Activated gamma-delta T cell treated with Interleukin-2 at 50 U/mL for 16 hours (primary cell): ENCODE data around the gene TM7SF2.
"Not testable (repeated sequence)": the region's sequence is repeated elsewhere in the genome, so short reads cannot be mapped to it uniquely, and the experiment has no call there.

Experiments
- DNase-seq: peaks from one replicate; pipeline ENCODE4 v3.0.0-alpha.2; 2020

TM7SF2 gene

DNA sequence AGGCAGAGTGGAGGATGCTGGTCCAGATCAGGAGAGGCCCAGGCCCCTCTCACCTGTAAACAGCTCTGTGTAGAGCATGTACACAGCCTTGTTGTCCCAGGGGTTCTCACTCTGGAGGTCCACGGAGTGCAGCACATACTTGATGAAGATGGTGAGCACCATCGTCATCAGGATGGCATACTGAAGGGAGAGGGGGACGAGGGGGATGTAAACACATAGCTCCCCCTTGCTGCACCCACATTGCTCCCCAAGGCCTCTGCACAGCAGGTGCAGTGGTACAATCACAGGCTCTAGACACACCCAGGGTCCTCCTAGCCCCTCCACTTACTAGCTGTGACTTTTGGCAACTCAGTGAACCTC lies 19.7 kb downstream of the TM7SF2 start:
- no peak for DNase-seq

DNA sequence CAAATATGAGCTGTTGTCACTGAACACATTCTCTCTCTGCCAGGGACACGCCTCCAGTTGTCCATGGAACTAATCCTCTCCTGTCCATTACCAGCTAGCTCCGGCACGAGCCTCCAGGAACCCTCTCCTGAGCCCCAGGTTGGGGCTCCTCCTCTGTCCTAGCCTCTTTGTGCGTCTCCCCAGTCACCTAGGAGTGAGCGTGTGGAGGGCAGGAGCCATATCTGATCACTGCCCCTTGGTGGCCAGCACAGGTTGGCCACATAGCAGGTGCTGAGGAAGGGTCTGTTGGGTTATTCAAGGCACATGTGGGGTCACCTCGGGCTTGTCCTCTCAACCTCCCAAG lies 20.2 kb downstream of the TM7SF2 start:
- DNase-seq: no peak

DNA sequence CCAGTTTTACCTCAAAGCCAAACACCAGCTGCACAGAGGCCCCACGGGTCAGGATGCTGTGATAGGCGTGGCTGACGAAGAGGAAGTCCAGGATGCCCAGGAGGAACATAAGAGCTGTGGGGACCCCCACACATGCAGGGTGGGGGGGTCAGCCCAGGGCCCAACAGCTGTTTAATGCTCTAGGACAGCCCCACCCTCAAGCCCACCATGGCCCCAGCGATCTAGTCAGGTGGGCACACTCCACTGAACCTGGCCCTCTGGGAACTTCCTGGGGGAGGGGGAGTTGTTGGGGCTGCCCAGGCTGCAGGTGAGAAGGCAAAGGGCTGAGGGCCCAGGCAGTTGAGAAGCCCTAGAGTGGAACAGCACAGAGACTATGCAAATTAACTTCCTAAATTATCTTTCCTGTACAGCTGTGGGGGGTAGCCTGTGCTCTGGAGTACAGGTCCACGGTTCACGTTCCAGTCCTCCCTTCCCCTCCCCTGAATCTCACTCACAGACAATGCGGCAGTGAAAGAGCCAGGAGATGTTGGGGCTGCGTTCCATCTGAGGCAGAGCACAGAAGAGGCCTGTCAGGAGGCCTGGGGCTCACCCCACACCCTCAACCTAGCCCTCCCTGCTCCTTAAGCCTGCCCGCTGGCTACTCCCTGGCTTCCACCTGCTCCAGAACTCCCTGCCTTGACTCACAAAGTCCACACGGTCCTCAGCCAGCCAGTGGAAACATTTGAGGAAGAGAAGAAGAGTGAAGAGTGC lies 20.7 kb downstream of the TM7SF2 start:
- no peak for DNase-seq

DNA sequence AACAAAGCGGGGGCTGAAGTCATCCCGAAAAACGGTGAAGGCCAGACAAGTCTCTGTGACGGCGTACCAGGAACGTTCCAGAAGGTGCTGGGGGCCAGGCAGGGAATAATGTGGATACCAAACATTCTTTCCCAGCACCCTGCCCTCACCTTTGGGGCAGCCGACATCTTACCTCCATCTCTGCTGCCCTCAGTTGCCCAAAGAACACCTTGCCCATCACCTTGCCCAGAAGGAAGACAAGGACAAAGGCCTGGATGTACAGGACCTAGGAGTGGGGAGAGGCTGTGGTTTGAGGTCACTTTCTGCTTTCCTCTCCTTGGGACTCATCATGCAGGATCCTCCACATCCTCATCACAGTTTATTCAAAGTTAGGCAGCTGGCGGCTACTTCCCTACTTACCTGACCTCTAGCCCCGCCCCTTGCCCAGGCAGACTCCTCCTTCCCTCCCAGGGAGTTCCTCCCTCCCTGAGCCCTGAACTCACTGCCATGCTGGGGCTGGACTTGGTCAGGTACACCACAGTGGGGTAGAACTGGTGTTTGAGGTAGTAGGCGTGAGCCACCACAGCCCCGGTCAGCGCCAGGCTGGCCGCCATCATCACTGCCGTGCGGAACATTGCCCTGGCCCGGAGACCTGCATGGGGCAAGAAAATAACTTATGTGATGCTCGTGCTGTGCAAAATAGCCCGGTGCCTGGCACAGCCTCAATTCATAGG lies 21.5 kb downstream of the TM7SF2 start:
- no peak for DNase-seq

DNA sequence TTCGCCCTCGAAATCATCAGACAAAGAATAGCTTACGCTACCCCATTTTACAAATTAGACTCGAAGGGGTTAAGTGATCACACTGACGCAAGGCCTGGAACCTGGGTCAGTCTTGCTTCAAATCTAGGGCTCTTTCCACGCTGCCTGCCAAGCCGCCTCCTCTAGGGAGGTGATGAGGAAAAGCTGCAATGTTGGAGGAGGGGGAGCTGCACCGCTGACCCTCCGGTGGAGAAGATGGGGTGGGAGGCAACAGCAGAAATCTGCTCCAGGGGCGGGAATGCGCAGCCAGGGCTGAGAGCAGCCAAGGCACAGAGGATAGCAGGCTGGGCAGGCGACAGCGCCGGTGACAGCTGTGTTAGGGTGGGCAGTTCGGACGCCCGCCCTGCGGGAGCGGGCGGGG lies 22.1 kb downstream of the TM7SF2 start:
- no peak for DNase-seq

DNA sequence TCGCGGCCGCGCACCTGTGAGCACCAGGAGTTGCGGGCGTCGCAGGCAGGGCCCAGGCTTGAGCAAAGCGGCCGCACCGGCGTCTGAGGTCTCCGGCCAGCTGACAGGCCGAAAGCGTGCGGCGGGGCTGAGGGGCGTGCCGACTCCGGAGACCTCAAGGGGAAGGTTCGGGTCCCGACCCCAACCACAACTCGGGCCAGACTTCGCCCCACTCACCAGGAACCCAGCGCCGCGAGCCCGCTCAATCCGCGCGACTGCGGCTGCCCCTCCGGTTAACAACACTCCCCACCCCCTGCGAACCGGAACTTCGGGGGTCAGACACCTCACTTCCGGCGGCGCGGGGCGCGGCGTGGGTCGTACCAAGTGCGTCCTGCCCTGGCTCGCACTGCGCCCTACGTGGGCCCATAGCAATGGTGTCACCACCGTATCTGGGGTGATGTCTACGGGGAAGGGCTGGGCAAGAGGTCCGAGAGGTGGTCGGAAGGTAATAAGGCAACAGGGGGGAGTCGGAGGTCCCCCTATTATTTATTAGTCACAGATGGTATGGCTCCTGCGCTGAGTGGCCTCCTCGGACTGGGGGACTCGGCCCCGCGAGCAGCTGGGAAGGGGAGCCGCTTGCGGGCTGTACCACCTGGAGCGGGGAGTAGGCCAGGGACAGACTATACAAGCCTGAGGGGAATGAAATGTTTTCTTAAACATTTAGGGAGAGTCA lies 22.7 kb downstream of the TM7SF2 start, which contains the start of gene SYVN1:
SYVN1 (minus strand) TSS at position 280 of the 712 bp plus-strand sequence. CDS start 918 bp downstream, outside the sequence.
- DNase-seq: peak; percentile 92

DNA sequence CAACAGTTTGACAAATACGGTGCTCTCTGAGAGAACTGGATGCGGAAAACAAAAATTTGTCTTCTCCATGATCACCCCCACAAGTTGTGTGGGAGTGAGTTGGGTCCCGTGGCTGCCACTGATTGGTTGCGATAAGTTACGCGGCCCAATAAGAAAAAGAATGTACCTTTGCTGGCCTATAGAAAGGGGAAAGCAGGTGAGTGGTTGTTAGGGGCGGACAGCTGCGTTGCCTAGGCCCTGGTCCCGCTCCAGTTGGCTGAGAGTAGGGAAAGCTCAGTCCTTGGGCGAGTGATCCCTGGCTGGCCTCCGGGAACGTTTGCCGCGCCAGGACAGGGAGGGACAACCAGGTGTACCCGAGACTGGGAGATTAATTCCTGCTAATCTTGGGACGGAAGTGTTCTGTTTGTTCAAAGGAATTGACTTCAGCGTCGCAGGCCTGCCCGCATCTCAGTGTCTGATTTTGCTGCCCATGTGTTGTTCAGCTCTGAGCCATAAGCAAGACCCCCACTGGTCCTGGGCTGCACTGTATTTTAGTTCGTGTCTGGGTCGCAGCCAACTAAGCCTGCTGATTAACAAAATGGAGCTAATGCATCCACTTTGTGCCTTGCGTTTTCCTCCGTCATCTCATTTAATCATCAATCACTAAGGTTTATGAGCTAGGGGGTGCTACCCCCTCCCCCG lies 23.4 kb downstream of the TM7SF2 start:
- peak; percentile 80 for DNase-seq

DNA sequence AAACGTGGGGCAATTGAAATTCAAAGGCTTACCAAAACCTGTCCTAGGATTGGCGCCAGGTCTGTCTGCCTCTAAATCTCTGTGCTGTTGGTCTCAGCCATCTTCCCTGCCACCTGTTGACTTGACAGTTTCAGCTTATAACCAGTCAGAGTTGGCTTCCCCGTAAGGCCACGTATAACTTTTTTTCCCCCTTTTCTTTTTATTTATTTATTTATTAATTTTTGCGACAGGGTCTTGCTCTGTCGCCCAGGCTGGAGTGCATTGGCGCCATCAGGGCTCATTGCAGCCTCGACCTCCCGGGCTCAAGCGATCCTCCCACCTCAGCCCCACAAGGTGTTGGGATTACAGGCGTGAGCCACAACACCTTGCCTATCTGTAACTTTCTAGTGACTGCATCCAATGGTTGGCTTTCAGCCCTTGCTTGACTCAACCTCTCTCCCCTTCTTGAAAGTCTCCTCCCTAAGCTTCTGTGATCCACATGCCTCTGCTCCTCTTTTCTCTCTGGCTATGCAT lies 24.0 kb downstream of the TM7SF2 start:
- no peak for DNase-seq

DNA sequence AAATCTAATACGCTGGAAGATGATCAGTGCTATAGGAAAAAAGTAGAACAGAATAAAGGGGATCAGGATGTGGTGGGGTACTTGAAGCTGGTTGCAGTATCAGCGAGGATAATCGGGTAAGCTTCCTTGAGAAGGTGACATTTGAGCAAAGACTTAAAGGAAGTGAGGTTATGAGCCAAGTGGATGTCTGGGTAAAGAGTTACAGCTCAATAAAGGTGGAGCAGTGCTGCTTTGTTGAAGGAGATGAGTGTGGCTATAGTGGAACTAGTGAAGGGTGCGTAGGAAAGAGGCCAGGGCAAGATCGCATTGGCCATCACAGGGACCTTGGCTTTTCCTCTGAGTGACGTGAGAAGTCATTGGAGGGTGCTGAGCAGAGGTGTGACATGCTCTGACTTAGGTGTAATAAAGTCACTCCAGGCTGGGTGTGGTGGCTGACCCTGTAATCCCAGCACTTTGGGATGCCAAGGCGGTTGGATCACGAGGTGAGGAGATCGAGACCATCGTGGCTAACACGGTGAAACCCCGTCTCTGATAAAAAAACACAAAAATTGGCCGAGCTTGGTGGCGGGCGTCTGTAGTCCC lies 24.9 kb downstream of the TM7SF2 start:
- no peak for DNase-seq

DNA sequence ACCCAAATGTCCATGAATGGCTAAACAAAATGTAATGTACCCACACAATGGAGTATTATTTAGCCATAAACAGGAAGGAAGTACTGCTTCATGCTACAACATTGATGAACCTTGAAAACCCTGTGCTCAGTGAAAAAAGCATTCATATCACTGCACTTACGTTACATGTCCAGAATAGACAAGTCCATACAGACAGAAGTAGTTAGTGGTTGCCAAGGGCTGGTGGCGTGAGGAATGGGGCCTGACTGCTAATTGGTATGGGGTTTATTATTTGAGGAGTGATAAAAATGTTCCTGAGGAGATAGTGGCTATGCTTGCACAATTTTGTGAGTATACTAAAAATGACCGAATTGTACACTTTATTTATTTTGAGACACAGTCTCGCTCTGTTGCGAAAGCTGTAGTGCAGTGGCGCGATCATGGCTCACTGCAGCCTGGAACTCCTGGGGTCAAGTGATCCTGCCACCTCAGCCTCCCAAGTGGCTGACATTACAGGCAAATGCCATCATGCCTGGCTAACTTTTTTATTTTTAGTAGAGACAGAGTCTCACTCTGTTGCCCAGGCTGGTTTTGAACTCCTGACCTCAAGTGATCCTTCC lies 30.3 kb downstream of the TM7SF2 start:
- no peak for DNase-seq

DNA sequence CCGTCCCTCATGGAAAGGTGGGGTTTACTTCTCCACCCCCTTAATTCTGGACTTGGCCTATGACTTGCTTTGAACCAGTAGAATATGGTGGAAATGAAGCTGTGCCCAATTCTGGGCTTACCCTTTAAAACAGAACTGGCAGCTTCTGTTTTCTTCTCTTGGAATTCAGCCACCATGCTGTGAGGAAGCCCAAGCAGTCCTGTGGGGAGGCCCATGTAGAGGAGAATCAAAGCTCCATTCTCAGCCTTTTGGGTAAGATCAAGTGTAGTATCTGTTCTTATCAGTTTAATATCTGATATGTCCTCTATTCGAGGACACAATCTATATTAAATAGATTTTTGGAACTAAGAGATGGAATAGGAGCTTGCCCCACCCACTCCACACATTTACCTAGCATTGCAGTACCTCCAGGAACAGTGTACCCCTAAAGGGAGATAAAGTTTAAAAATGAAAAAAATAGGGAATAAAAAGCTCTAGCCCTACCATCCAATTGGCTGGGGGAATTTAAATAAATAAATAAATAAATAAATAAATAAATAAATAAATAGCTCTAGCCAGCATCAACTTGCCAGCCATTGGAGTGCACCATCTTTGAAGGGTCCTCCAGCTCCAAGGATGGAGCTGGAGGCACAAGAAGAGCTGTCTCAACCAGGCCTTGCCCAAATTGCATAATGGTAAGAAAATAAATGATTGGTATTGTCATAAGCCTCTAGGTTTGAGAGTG lies 35.8 kb downstream of the TM7SF2 start:
- DNase-seq: no peak

DNA sequence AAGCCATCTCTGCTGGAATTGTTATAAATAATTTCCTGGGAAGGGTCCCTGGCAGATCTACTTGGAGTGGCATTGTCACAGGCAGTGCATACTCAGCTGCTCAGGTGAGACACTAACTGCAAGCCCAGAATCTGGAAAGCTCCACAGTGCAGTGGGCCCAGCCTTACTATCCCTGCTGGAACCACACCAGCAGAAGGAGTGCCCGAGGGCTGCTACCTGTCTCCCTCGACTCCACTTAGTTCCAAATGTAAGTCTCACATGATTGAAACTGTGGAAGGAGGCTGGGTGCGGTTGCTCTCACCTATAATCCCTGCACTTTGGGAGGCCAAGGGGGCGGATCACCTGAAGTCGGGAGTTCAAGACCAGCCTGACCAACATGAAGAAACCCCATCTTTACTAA lies 37.0 kb downstream of the TM7SF2 start:
- no peak for DNase-seq

DNA sequence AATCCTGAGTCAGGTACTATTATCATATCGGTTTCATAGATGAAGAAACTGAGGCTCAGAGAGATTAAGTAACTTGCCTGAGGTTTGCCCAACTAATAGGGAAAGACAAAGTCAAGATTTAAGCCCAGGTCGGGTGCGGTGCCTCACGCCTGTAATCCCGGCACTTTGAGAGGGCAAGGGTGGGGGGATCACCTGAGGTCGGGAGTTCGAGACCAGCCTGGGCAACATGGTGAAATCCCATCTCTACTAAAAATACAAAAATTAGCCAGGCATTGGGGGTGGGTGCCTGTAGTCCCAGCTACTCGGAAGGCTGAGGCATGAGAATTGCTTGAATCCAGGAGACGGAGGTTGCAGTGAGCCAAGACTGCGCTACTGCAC lies 38.4 kb downstream of the TM7SF2 start:
- not testable (repeated sequence) for DNase-seq

DNA sequence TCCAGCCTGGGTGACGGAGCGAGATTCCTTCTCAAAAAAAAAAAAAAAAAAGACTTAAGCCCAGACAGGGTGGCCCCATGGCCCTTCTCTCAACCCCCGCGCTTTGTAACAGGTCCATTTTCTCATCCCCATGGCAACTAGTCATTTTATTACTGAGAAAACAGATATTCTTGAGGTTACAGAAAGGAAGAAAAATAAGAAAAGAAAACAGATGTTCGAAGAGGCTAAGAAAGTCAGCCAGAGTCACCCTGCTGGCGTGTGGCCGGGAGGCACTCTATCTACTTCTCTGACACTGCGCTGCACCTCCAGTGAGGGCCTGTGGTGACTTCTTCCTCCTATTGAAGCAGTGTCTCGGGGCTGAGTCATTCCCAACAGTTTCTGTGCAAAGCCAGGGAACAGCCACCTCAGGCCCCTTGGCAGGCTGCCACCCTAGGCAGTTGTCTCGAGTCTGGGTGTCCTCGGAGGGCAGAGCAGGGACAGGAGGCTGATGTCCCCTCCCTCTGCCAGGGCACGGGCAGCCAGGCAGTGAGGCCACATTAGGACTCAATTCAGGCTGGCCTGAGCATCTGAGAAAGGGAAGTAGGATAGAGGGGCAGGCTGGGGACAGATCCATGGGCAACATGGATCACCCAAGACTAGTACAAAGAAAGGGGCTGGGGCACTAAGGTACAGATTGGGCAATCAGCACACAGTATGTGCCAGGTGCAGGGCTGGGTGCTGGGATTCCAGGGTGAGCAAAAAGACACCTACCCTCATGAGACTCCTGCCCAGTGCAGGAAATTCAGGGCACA lies 39.0 kb downstream of the TM7SF2 start:
- DNase-seq: no peak

DNA sequence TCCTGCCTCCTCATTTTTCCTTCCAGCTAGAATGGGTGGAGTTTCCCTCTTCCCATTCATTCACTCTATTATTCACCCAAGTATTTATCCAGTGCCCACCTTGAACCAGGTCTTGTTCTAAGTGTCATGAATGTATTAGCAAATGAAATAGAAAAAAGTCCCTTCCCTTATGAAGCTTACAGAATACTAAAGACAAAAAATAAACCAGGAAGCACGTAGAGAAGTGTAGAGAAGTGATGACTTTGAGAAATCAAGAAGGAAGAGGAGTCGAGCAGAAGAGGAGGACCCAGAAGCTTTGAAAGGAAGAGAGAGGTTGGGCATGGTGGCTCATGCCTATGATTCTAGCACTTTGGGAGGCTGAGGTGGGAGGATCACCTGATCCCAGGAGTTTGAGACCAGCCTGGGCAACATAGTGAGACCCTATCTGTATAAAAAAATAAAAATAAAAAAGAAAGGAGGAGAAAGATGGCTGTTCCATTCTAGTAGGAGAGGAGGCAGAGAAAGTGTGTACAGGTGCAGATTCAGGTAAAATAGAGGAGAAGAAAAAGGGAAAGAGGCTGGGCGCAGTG lies 39.7 kb downstream of the TM7SF2 start:
- DNase-seq: no peak

DNA sequence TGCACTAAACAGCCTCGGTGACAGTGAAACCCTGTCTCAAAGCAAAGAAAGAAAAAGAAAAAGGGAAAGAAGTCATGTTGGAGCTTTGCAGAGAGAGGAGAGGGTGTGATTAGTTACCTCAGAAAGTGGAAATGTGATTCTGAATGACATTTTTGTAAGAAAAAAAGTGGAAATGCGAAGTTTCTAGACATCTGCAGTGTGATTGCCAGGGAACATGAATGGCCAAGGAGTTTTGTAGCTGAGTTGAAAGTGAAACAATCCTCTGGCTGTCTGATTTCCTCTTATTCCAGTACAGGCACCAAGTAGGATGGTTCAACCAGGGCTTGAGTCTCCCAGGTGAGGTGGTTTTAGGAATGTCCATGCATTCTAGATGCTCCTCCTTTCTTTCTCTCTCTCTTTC lies 40.5 kb downstream of the TM7SF2 start:
- no peak for DNase-seq

DNA sequence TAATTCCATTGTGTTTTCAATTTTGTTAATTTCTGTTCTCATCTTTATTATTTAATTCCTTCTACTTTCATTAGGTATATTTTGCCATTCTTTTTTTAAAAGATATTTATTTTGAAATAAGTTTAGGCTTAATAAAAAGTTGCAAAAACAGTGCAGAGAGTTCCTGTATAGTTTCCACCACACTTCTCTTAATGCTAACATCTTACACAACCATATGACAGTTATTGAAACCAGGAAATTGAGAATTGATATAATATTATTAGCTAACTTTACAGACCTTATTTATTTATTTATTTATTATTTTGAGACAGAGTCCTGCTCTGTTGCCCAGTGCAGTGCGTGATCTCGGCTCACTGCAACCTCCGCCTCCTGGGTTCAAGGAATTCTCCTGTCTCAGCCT lies 44.6 kb downstream of the TM7SF2 start:
- DNase-seq: no peak

DNA sequence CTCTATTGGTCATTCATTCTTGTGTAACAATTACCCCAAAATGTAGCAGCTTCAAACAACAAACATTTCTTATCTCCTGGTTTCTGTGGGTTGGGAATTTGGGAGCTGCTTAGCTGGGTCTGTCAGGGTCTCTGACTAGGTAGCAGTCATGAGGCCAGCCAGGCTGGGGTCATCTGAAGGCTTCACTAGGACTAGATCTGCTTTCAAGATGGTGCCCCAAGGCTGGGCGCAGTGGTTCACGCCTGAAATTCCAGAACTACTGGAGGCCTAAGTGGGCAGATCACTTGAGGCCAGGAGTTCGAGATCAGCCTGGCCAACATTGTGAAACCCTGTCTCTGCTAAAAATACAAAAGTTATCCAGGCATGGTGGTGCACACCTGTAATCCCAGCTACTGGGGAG lies 45.3 kb downstream of the TM7SF2 start:
- no peak for DNase-seq

DNA sequence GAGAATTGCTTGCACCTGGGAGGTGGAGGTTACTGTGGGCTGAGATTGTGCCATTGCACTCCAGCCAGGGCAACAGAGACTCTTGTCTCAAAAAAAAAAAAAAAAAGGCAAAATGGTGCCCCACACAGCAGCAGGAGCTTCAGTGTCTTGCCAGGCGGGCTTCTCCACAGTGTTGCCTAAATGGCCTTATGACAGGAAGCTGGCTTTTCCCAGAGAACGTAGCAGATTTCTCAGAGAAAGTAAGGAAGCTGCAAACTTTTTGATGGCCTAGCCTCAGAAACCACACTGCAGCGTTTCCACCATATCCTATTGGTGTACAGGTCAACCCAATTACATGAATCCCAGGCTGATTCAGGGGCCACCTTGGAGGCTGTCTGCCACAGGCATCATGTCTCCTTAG lies 45.7 kb downstream of the TM7SF2 start:
- no peak for DNase-seq

DNA sequence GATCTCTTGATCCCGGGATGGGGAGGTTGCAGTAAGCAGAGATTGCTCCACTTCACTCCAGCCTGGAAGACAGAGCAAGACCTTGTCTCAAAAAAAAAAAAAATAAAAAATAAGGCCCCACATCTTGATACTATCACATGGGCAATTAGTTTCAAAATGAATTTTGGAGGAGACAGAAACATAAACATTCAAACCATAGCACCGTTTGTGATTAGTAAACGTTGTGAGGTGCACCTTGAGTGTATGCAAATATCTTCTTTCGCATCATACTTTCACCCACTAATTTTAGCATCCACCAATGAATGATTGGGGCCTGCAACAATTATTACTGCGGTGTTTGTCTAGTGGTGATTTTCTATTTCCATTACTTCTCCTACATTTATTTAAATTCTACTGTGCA lies 47.3 kb downstream of the TM7SF2 start:
- DNase-seq: no peak

DNA sequence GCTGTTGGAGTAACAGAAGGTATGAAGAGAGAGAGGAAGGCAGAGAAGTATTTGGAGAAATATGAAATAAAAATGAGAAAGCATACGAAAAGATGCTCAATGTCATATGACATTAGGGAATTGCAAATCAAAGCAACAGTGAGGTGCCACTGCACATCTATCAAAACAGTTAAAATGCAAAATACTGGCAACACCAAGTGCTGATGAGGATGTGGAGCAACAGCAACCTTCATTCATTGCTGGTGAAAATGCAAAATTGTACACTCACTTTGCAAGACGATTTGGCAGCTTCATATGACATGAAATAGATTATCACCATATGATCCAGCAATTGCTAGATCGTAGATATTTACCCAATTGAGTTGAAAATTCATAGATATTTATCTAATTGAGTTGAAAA lies 49.0 kb downstream of the TM7SF2 start:
- DNase-seq: no peak
